HEK293 (cell line): ENCODE results near the gene UGT1A10.
"Not testable (repeated sequence)": the region's sequence is repeated elsewhere in the genome, so short reads cannot be mapped to it uniquely, and the experiment has no call there.

Experiments used
- CTCF ChIA-PET: fragments of 350-600 bp; formaldehyde crosslinking; extraction: SDS; loops from one replicate; lab custom pipeline; 2021; ENCODE audit warnings: antibody characterized with exemption; lab: Yijun Ruan, JAX
- POLR2A ChIA-PET: fragments of 300-600 bp; formaldehyde crosslinking; extraction: SDS; loops from one replicate; lab custom pipeline; 2020; ENCODE audit warnings: antibody characterized with exemption, inconsistent platforms; lab: Yijun Ruan, JAX
- H3K27ac ChIP-seq: fragments of 200-500 bp; sonication (Bioruptor generic); 2 replicates; pipeline ENCODE4 v1.5.1; 2014; ENCODE audit warnings: low read depth, low read length, control low read depth, inconsistent platforms; ENCODE audit errors: extremely low read depth
- H3K36me3 ChIP-seq, 2 experiments: fragments of 200-500 bp in 1 of 2; sonication (Bioruptor generic) in 1 of 2; 1 replicate in 1 of 2; 2 replicates in 1 of 2; pipeline ENCODE4 v1.5.1; 2014 to 2017; ENCODE audit warnings: inconsistent platforms in 2 of 2, low read length in 2 of 2; ENCODE audit not compliant: control insufficient read depth in 2 of 2, insufficient read depth in 1 of 2
- H3K4me1 ChIP-seq: fragments of 200-500 bp; sonication (Bioruptor generic); 2 replicates; pipeline ENCODE4 v1.5.1; 2014; ENCODE audit warnings: mild to moderate bottlenecking, low read length, inconsistent platforms; ENCODE audit not compliant: control insufficient read depth, insufficient read depth
- H3K4me3 ChIP-seq: 2 replicates; pipeline ENCODE4 v1.5.1; 2011; ENCODE audit warnings: low read depth, mild to moderate bottlenecking, control low read depth, low read length, moderate library complexity
- H3K9me3 ChIP-seq: fragments of 200-500 bp; sonication (Bioruptor generic); 2 replicates; pipeline ENCODE4 v1.5.1; 2014; ENCODE audit warnings: low read depth, low read length, inconsistent platforms; ENCODE audit not compliant: control insufficient read depth, insufficient read depth
- KLF9 ChIP-seq: fragments of 450-650 bp; formaldehyde crosslinking; IDR thresholded peaks from 2 replicates; pipeline ENCODE4 v1.5.1; 2016; ENCODE audit warnings: missing biosample characterization, missing genetic modification characterization, low read depth
- RBAK ChIP-seq: fragments of 450-650 bp; formaldehyde crosslinking; IDR thresholded peaks from 2 replicates; pipeline ENCODE4 v1.5.1; 2016; ENCODE audit warnings: missing biosample characterization, missing genetic modification characterization
- SETDB1 ChIP-seq: IDR thresholded peaks from one replicate; pipeline ENCODE4 v1.6.1; 2017; ENCODE audit warnings: mild to moderate bottlenecking, low read length, moderate library complexity, mixed read lengths; ENCODE audit not compliant: insufficient read length
- TCF7L2 ChIP-seq: IDR thresholded peaks from 2 replicates; pipeline ENCODE4 v1.6.1; 2011; ENCODE audit warnings: low read depth, mild to moderate bottlenecking, inconsistent platforms, low read length, moderate library complexity, borderline replicate concordance
- ZBTB20 ChIP-seq: fragments of 450-650 bp; formaldehyde crosslinking; IDR thresholded peaks from 2 replicates; pipeline ENCODE4 v1.5.1; 2016; ENCODE audit warnings: missing biosample characterization, missing genetic modification characterization
- ZNF146 ChIP-seq: fragments of 450-650 bp; formaldehyde crosslinking; IDR thresholded peaks from 2 replicates; pipeline ENCODE4 v1.5.1; 2016; ENCODE audit warnings: missing biosample characterization, missing genetic modification characterization
- ZNF175 ChIP-seq: fragments of 450-650 bp; formaldehyde crosslinking; IDR thresholded peaks from 2 replicates; pipeline ENCODE4 v1.5.1; 2016; ENCODE audit warnings: missing biosample characterization, missing genetic modification characterization
- ZNF214 ChIP-seq: fragments of 450-650 bp; formaldehyde crosslinking; IDR thresholded peaks from 2 replicates; pipeline ENCODE4 v1.5.1; 2017; ENCODE audit warnings: missing biosample characterization, mild to moderate bottlenecking, missing genetic modification characterization, borderline replicate concordance
- ZNF24 ChIP-seq: fragments of 450-650 bp; formaldehyde crosslinking; IDR thresholded peaks from 2 replicates; pipeline ENCODE4 v1.5.1; 2016; ENCODE audit warnings: missing biosample characterization, missing genetic modification characterization
- ZNF404 ChIP-seq: fragments of 450-650 bp; formaldehyde crosslinking; IDR thresholded peaks from 2 replicates; pipeline ENCODE4 v1.5.1; 2017; ENCODE audit warnings: missing biosample characterization, missing genetic modification characterization
- ZNF548 ChIP-seq: fragments of 450-650 bp; formaldehyde crosslinking; IDR thresholded peaks from 2 replicates; pipeline ENCODE4 v1.5.1; 2016; ENCODE audit warnings: missing biosample characterization, missing genetic modification characterization
- ZNF561 ChIP-seq: fragments of 450-650 bp; IDR thresholded peaks from 2 replicates; pipeline ENCODE4 v1.5.1; 2018; ENCODE audit warnings: missing biosample characterization, missing genetic modification characterization, borderline replicate concordance
- ZNF585B ChIP-seq: fragments of 450-650 bp; formaldehyde crosslinking; IDR thresholded peaks from 2 replicates; pipeline ENCODE4 v1.5.1; 2016; ENCODE audit warnings: missing biosample characterization, missing genetic modification characterization
- ZNF621 ChIP-seq: fragments of 450-650 bp; formaldehyde crosslinking; IDR thresholded peaks from 2 replicates; pipeline ENCODE4 v1.5.1; 2017; ENCODE audit warnings: missing biosample characterization, missing genetic modification characterization
- ZNF768 ChIP-seq: fragments of 450-650 bp; formaldehyde crosslinking; IDR thresholded peaks from 2 replicates; pipeline ENCODE4 v1.5.1; 2018; ENCODE audit warnings: missing biosample characterization, mild to moderate bottlenecking, missing genetic modification characterization
- ZNF791 ChIP-seq: fragments of 450-650 bp; formaldehyde crosslinking; IDR thresholded peaks from 2 replicates; pipeline ENCODE4 v1.5.1; 2016; ENCODE audit warnings: missing biosample characterization, missing genetic modification characterization
- ZSCAN23 ChIP-seq: fragments of 450-650 bp; formaldehyde crosslinking; IDR thresholded peaks from 2 replicates; pipeline ENCODE4 v1.5.1; 2016; ENCODE audit warnings: missing biosample characterization, missing genetic modification characterization
- TF ChIP-seq, protein P1 (sequence below): fragments of 450-650 bp; formaldehyde crosslinking; IDR thresholded peaks from 2 replicates; pipeline ENCODE4 v1.5.1; 2016; ENCODE audit warnings: missing biosample characterization, missing genetic modification characterization
- TF ChIP-seq, protein P2 (sequence below): fragments of 450-650 bp; formaldehyde crosslinking; IDR thresholded peaks from 2 replicates; pipeline ENCODE4 v1.5.1; 2016; ENCODE audit warnings: missing biosample characterization, missing genetic modification characterization, low read depth

Gene UGT1A10

DNA sequence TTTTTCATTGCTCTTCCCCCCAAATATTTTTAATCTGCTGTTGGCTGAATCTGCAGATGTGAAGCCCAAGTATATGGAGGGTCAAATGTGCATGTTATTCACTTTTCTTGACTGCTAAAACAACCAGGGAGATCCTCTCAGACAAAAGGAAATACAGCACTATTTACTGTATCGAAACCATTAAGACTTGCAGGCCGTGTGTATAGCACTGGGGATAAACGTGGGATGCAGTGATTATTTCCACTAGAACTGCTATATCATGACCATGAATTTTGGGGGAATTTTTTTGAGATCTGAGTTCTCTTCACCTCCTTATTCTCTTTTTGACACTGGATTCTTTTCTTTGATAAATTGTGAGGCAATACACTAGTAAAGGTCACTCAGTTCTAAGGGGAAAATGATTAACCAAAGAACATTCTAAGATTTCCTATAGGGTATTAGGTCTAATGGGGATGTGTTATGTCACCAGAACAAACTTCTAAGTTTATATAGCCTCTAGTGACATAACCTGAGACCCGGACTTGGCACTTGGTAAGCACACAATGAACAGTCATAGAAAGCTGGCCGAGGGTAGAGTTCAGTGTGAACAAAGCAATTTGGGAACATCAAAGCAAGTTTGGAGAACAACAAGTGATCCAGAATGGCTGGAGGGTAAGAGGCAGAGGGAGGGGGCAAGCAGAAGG, 109.0 kb downstream of the UGT1A10 start (continued):
- TF ChIP-seq ZBTB20 (tag by site-specific recombination), result no peak
- TF ChIP-seq ZSCAN23, result no peak
- no peak for TF ChIP-seq TCF7L2
- TF ChIP-seq, protein P1, sequence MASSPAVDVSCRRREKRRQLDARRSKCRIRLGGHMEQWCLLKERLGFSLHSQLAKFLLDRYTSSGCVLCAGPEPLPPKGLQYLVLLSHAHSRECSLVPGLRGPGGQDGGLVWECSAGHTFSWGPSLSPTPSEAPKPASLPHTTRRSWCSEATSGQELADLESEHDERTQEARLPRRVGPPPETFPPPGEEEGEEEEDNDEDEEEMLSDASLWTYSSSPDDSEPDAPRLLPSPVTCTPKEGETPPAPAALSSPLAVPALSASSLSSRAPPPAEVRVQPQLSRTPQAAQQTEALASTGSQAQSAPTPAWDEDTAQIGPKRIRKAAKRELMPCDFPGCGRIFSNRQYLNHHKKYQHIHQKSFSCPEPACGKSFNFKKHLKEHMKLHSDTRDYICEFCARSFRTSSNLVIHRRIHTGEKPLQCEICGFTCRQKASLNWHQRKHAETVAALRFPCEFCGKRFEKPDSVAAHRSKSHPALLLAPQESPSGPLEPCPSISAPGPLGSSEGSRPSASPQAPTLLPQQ (tag by site-specific recombination), result no peak
- TF ChIP-seq ZNF561 (tag by site-specific recombination), result no peak
- no peak for TF ChIP-seq ZNF768
- TF ChIP-seq ZNF146 (tag by site-specific recombination), result no peak

GRCh38 chr2:233745838-233746237, 109.6 kb downstream of the UGT1A10 start:
- POLR2A ChIA-PET, H3K9me3 ChIP-seq, H3K27ac ChIP-seq, H3K4me1 ChIP-seq, H3K4me3 ChIP-seq, H3K36me3 ChIP-seq, CTCF ChIA-PET: not testable (repeated sequence)

DNA sequence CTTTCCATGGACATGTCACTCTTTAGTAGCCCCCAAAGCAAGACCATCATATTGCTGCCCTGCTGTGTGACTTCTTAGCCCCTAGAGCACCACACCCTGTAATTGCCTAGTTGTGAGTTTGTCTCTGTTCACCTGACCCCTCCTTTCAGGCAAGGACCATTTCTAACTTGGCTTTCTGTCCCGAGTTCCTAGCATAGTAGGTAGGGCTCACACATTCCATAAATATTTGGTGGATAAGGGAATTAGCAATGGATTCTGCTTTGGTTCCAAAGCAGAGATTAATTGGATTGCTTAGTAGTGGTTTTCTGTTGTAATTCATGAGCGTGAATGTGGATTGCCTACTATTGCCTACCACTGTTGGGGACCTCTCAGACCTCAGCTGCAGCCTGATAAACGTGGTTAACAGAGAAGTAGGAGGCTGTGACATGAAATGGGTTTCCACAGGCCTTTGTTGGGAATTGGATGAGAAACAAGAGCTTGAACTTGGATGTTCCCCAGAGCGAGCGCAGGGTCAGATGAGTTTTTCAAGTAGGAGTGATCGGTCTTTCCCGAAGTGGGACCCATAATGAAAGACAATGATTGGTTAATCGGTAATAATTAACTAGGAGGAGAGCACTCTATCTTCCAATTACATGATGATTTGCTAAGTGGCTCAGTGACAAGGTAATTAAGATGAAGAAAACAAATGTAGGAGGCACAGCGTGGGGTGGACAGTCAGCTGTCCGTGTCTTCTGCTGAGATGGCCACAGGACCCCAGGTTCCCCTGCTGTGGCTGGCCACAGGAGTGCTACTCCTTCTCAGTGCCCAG, 110.4 kb downstream of the UGT1A10 start:
- H3K9me3 ChIP-seq, result no peaks in the 10 kb centered on the region
- ChIA-PET POLR2A (no interaction called here), CTCF (no interaction called here)
- no peak overlapping the region for H3K4me3 ChIP-seq
- no peak for TF ChIP-seq ZNF404 (tag by site-specific recombination)
- TF ChIP-seq SETDB1, result no peak
- TF ChIP-seq ZNF214 (tag by site-specific recombination), result no peak
- TF ChIP-seq ZNF585B (tag by site-specific recombination), result no peak
- no peak for TF ChIP-seq ZNF548 (tag by site-specific recombination)
- TF ChIP-seq, protein P2, sequence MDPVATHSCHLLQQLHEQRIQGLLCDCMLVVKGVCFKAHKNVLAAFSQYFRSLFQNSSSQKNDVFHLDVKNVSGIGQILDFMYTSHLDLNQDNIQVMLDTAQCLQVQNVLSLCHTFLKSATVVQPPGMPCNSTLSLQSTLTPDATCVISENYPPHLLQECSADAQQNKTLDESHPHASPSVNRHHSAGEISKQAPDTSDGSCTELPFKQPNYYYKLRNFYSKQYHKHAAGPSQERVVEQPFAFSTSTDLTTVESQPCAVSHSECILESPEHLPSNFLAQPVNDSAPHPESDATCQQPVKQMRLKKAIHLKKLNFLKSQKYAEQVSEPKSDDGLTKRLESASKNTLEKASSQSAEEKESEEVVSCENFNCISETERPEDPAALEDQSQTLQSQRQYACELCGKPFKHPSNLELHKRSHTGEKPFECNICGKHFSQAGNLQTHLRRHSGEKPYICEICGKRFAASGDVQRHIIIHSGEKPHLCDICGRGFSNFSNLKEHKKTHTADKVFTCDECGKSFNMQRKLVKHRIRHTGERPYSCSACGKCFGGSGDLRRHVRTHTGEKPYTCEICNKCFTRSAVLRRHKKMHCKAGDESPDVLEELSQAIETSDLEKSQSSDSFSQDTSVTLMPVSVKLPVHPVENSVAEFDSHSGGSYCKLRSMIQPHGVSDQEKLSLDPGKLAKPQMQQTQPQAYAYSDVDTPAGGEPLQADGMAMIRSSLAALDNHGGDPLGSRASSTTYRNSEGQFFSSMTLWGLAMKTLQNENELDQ, result no peak
- no peak for TF ChIP-seq ZNF621 (tag by site-specific recombination)
- no peak for TF ChIP-seq ZNF24 (tag by site-specific recombination)
- TF ChIP-seq ZNF791 (tag by site-specific recombination), result no peak
- no peak overlapping the region for H3K27ac ChIP-seq
- H3K4me1 ChIP-seq, result no peaks in the 10 kb centered on the region
- H3K36me3 ChIP-seq, result no peaks in the 10 kb centered on the region

DNA sequence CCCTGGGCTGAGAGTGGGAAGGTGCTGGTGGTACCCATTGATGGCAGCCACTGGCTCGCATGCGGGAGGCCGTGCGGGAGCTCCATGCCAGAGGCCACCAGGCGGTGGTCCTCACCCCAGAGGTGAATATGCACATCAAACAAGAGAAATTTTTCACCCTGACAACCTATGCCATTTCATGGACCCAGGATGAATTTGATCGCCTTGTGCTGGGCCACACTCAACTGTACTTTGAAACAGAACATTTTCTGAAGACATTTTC, 111.0 kb downstream of the UGT1A10 start:
- TF ChIP-seq KLF9 (tag by site-specific recombination) (no peak), RBAK (no peak), ZNF175 (tag by site-specific recombination) (no peak)
- TF ChIP-seq, all 188 proteins: peak for 0
- Histone ChIP-seq H3K27ac (no peak overlapping the region), H3K36me3 (no peaks in the 10 kb centered on the region), H3K9me3 (no peaks in the 10 kb centered on the region), H3K4me3 (no peak overlapping the region), H3K4me1 (no peaks in the 10 kb centered on the region)
- POLR2A ChIA-PET, result no interaction called here
- CTCF ChIA-PET, result no interaction called here
